Choroid plexus epithelial cell (primary cell): ENCODE data around the gene MCOLN3.

ENCODE experiments used
- DNase-seq: peaks from one replicate; pipeline ENCODE4 v3.0.0-alpha.2; 2010; ENCODE audit warnings: low read depth
- H3K4me3 ChIP-seq: 2 replicates; pipeline ENCODE4 v1.5.1; 2011; ENCODE audit warnings: low read depth, mild to moderate bottlenecking, control low read depth, low read length, moderate library complexity
- CTCF ChIP-seq: conservative IDR thresholded peaks from 2 replicates; pipeline ENCODE4 v1.5.1; 2011; ENCODE audit warnings: low read depth, mild to moderate bottlenecking, control low read depth, inconsistent platforms, low read length, moderate library complexity

The MCOLN3 gene

GRCh38 chr1:85065550-85065949, 17.2 kb upstream of the MCOLN3 start:
- no peak for TF ChIP-seq CTCF
- no peak for DNase-seq
- H3K4me3 ChIP-seq: no peak overlapping the region

GRCh38 chr1:85062425-85063026, 14.2 kb upstream of the MCOLN3 start:
- no peak for TF ChIP-seq CTCF
- peak overlapping the region; percentile 63 for H3K4me3 ChIP-seq
- no peak for DNase-seq

GRCh38 chr1:85061711-85062424, 13.6 kb upstream of the MCOLN3 start:
- peak; percentile 99 for DNase-seq
- TF ChIP-seq CTCF: no peak

GRCh38 chr1:85060038-85060437, 11.7 kb upstream of the MCOLN3 start:
- no peak overlapping the region for H3K4me3 ChIP-seq
- no peak for TF ChIP-seq CTCF
- DNase-seq: no peak

More at GRCh38 chr1:85061711-85062424, 13.6 kb upstream of the MCOLN3 start:
- peak overlapping the region; percentile 63 for H3K4me3 ChIP-seq

GRCh38 chr1:85059563-85059962, 11.3 kb upstream of the MCOLN3 start:
- no peak for TF ChIP-seq CTCF
- no peak for DNase-seq
- H3K4me3 ChIP-seq: no peak overlapping the region

GRCh38 chr1:85058786-85059185, 10.5 kb upstream of the MCOLN3 start:
- DNase-seq: no peak
- no peak overlapping the region for H3K4me3 ChIP-seq
- TF ChIP-seq CTCF: no peak

- H3K4me3 ChIP-seq: no peak overlapping the region
- no peak for DNase-seq
- TF ChIP-seq CTCF: no peak
Measured at GRCh38 chr1:85058311-85058710, 10.0 kb upstream of the MCOLN3 start.
